OCI-LY3 (cell line): ENCODE measurements around the gene OBSCN.
"Not testable (repeated sequence)": the region's sequence is repeated elsewhere in the genome, so short reads cannot be mapped to it uniquely, and the experiment has no call there.

ENCODE experiments used
- H2AFZ ChIP-seq: fragments of 200-600, 300-600 bp; shearing (Covaris generic); 2 replicates; pipeline ENCODE4 v1.6.0; 2014; ENCODE audit warnings: antibody characterized with exemption, low read depth, low read length
- H3K27ac ChIP-seq: fragments of 200-600, 300-600 bp; sonication (generic); 2 replicates; pipeline ENCODE4 v1.5.1; 2014; ENCODE audit warnings: mild to moderate bottlenecking, low read length, moderate library complexity, mixed read lengths
- H3K27me3 ChIP-seq: fragments of 200-600, 300-600 bp; sonication (generic); 2 replicates; pipeline ENCODE4 v1.6.1; 2014; ENCODE audit warnings: low read depth, low read length, mixed read lengths
- H3K36me3 ChIP-seq: fragments of 200-600, 300-600 bp; sonication (generic); replicated peaks from 2 replicates; pipeline ENCODE3; 2014; ENCODE audit warnings: low read depth, low read length, mixed read lengths
- H3K4me1 ChIP-seq: fragments of 300-600, 200-600 bp; sonication (generic); 2 replicates; pipeline ENCODE4 v1.6.1; 2014; ENCODE audit warnings: low read length, mixed read lengths
- H3K4me2 ChIP-seq: fragments of 200-600, 300-600 bp; sonication (generic); 2 replicates; pipeline ENCODE4 v1.6.1; 2014; ENCODE audit warnings: low read length, mixed read lengths
- H3K4me3 ChIP-seq: fragments of 300-600, 200-600 bp; sonication (generic); 2 replicates; pipeline ENCODE4 v1.5.1; 2014; ENCODE audit warnings: antibody characterized with exemption, mild to moderate bottlenecking, low read length, moderate library complexity
- H3K79me2 ChIP-seq: fragments of 300-600, 200-600 bp; shearing (Covaris generic); 2 replicates; pipeline ENCODE4 v1.6.1; 2014; ENCODE audit warnings: mild to moderate bottlenecking, low read length, mixed read lengths
- H3K9ac ChIP-seq: fragments of 300-600, 200-600 bp; shearing (Covaris generic); 2 replicates; pipeline ENCODE4 v1.6.0; 2014; ENCODE audit warnings: mild to moderate bottlenecking, low read length, moderate library complexity
- H3K9me3 ChIP-seq: fragments of 200-600, 300-600 bp; shearing (Covaris generic); 2 replicates; pipeline ENCODE4 v1.6.1; 2014; ENCODE audit warnings: low read length, mixed read lengths; ENCODE audit not compliant: insufficient read depth
- H4K20me1 ChIP-seq: fragments of 200-600, 300-600 bp; sonication (generic); 2 replicates; pipeline ENCODE4 v1.6.1; 2016; ENCODE audit warnings: low read length, mixed read lengths; ENCODE audit not compliant: insufficient read depth
- EZH2phosphoT487 ChIP-seq: fragments of 200-600 bp; shearing (Covaris generic); IDR thresholded peaks from 2 replicates; pipeline ENCODE4 v1.6.1; 2018; ENCODE audit warnings: antibody characterized with exemption, mixed run types, low read depth
- TF ChIP-seq, protein P1 (sequence below): fragments of 200-600, 300-600 bp; sonication (generic); IDR thresholded peaks from 2 replicates; pipeline ENCODE4 v1.5.1; 2014; ENCODE audit warnings: antibody characterized with exemption, low read length, low read depth

OBSCN gene

DNA sequence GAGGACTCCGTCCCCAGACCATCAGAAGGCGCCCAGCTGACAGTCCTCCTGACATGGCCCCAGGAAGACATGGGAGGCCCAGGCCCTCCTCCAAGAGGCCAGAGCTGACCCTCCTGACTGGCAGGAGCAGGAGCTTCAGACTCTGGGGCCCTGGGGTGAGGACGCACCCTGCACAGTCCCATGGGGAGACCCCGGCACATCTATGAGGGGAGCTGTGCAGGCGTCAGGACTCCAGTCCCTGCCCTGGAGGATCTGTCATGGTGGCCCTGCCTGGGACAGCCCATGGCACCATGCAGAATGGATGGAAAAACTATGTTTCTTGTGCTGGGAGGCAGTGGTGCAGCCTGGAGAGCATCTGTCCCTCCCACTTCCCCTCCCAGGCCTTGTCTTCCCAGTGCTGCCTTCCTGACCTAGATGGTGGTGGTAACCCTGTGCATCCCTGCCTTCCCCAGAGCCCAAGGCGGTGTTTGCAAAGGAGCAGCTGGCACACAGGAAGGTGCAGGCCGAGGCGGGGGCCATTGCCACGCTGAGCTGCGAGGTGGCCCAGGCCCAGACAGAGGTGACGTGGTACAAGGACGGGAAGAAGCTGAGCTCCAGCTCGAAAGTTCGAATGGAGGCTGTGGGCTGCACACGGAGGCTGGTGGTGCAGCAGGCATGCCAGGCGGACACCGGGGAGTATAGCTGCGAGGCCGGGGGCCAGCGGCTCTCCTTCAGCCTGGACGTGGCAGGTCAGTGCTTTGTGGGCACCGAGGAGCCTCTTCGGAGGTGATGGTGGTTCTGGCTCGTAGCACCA, 41.9 kb downstream of the OBSCN start:
- Histone ChIP-seq H3K27ac (no peak overlapping the region), H3K4me1 (no peaks in the 10 kb centered on the region), H3K9ac (no peak overlapping the region), H3K9me3 (no peaks in the 10 kb centered on the region), H3K4me2 (no peak overlapping the region), H3K4me3 (no peak overlapping the region), H3K36me3 (no peaks in the 10 kb centered on the region), H3K79me2 (no peaks in the 10 kb centered on the region), H2AFZ (no peak overlapping the region), H4K20me1 (no peaks in the 10 kb centered on the region), H3K27me3 (no peaks in the 10 kb centered on the region)
- TF ChIP-seq, protein P1, sequence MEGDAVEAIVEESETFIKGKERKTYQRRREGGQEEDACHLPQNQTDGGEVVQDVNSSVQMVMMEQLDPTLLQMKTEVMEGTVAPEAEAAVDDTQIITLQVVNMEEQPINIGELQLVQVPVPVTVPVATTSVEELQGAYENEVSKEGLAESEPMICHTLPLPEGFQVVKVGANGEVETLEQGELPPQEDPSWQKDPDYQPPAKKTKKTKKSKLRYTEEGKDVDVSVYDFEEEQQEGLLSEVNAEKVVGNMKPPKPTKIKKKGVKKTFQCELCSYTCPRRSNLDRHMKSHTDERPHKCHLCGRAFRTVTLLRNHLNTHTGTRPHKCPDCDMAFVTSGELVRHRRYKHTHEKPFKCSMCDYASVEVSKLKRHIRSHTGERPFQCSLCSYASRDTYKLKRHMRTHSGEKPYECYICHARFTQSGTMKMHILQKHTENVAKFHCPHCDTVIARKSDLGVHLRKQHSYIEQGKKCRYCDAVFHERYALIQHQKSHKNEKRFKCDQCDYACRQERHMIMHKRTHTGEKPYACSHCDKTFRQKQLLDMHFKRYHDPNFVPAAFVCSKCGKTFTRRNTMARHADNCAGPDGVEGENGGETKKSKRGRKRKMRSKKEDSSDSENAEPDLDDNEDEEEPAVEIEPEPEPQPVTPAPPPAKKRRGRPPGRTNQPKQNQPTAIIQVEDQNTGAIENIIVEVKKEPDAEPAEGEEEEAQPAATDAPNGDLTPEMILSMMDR = no peak
- TF ChIP-seq EZH2phosphoT487 = no peak

DNA sequence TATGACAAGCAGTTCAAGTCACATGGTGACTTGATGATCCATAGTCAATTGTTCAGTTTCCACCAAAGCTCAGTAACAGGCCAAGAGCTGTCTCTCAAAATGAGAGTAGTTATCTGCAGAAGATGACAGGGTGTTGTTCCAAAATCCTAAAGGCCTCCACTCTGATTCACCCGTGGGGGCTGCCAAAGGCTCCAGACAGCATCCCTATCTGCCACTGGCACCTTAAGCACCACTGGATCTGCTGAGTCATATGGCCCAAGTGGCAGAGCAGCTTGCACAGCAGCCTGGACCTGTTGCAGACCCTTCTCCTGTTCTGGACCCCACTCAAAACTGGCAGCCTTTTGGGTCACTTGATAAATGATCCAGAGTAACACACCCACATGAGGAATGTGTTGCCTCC, 44.6 kb downstream of the OBSCN start:
- H3K79me2 ChIP-seq, H3K36me3 ChIP-seq, H3K9ac ChIP-seq, H3K27me3 ChIP-seq, H3K27ac ChIP-seq, H3K4me1 ChIP-seq, H2AFZ ChIP-seq, H3K9me3 ChIP-seq, H3K4me3 ChIP-seq, H4K20me1 ChIP-seq, H3K4me2 ChIP-seq: not testable (repeated sequence)

DNA sequence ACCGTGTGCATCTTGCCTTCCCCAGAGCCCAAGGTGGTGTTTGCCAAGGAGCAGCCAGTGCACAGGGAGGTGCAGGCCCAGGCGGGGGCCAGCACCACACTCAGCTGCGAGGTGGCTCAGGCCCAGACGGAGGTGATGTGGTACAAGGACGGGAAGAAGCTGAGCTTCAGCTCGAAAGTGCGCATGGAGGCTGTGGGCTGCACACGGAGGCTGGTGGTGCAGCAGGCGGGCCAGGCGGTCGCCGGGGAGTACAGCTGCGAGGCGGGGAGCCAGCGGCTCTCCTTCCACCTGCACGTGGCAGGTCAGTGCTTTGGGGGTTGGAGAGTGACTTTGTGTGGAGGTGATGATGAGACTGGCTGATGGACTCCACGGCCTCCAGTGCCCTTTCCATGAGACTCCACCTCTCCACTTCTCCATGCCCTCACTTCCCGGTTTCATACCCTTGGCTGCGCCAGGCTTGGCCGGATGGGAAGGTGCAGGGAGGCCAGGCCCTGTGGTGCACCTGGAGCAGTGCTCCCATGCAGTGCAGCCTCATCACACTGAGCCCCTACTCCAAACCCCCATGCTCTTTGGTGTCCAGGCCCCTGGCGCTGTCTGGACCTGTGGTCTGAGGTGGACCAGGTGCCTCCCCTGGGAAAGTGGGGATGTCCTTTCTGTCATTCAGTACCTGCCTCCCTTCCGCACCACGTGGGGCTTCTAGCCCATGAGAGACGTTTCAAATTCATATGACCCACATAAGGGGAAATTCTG, 49.0 kb downstream of the OBSCN start:
- Histone ChIP-seq H3K27ac (no peak overlapping the region), H3K9me3 (0 out of 2 replicates have a peak, but pooled peaks cover 5% of the 10 kb centered on the region), H3K79me2 (no peaks in the 10 kb centered on the region), H3K4me3 (no peak overlapping the region), H3K4me1 (no peaks in the 10 kb centered on the region), H3K36me3 (no peaks in the 10 kb centered on the region), H3K9ac (no peak overlapping the region), H2AFZ (no peak overlapping the region), H4K20me1 (no peaks in the 10 kb centered on the region), H3K27me3 (no peaks in the 10 kb centered on the region), H3K4me2 (no peak overlapping the region)
- TF ChIP-seq EZH2phosphoT487 = no peak
- TF ChIP-seq, protein P1 = no peak

DNA sequence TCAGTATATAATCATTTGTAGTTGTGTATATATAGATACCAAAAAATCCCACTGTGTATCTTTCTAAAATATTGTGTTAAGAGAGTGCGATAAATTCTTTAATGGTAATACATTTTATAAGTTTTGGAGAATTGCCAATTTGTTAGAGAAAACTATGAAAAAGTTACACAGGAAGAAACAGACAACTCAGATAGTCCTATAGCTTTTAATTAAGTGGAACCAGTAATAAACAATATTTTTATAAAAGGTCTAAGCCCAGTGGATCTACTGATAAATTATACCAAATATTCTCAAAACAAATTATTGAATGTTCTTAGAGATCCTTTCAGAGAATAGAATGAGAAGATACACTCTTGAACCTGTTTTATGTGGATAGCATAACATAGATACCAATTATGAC, 50.6 kb downstream of the OBSCN start:
- no peaks in the 10 kb centered on the region for H4K20me1 ChIP-seq
- H3K9me3 ChIP-seq = 0 out of 2 replicates have a peak, but pooled peaks cover 8% of the 10 kb centered on the region
- H3K79me2 ChIP-seq = no peaks in the 10 kb centered on the region
- H3K4me3 ChIP-seq = no peak overlapping the region
- no peaks in the 10 kb centered on the region for H3K36me3 ChIP-seq
- no peak overlapping the region for H3K9ac ChIP-seq
- no peak overlapping the region for H3K27ac ChIP-seq
- no peaks in the 10 kb centered on the region; the same call in 1 of the 2 replicates for H3K27me3 ChIP-seq
- TF ChIP-seq EZH2phosphoT487 = no peak
- TF ChIP-seq, protein P1 = no peak
- no peak overlapping the region for H2AFZ ChIP-seq
- H3K4me2 ChIP-seq = no peak overlapping the region
- no peaks in the 10 kb centered on the region for H3K4me1 ChIP-seq
